T-helper 2 cell (primary cell): ENCODE results near the gene ALDOA.

Experiments used
- DNase-seq, 5 experiments: peaks; one replicate each; pipeline versions ENCODE4 v3.0.0 to v3.0.0-alpha.2; 2012 to 2022

The ALDOA gene

DNA sequence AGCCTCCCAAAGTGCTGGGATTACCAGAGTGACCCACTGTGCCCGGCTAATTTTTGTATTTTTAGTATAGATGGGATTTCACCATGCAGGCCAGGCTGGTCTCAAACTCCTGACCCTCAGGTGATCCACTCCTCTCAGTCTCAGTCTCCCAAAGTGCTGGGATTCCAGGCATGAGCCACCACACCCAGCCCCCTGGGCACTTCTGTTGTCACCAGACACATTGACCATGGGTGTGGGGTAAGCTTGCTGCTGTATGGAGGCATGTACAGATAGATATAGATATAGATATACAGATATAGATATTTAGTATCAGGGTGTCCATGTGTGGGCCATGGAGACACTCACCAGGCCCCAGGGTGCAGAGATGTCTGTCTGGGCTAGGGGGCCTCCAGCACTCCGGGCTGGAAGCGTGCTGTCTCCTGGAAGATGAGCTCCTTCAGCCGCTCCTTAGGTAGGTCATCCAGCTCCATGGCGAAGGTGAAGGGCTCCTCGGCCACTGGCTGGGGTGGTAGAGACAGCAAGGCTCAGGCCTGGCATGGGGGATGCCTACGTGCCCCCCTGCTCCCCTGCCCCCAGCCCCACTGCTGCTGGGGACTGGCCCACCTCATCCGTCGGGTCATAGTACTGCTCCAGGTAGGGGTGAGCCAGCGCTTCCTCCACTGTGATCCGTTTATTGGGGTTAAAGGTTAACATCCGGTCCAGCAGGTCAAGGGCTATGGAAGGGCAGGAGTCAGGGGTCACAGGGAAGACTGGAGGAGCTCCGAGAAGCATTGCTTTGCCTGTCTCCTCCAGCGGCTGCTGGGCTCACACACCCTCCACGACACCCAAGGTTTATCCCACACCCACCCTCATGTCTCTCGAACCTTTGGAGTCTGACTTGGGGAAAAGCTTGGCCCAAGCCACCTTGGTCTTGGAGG is 51.0 kb downstream of the ALDOA start:
- no peak for DNase-seq

DNA sequence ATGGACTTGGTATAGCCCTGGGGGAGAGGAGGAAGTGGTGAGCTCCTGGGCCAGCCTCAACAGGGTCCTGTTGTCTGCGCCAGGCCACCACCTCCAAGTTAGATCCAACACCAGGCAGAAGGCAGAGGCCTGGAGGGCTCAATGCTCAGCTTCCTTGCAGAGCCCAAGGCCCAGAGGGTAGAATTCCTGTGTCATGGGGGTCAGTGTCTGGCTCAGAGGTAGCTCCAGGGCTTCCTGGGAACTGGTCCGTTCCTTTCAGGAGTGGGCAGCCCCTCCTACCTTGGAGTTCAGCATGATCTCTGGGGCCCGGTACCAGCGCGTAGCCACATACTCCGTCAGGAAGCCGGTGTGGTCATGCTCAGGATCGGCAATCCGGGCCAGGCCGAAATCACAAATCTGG is 52.2 kb downstream of the ALDOA start:
- DNase-seq: no peak

DNA sequence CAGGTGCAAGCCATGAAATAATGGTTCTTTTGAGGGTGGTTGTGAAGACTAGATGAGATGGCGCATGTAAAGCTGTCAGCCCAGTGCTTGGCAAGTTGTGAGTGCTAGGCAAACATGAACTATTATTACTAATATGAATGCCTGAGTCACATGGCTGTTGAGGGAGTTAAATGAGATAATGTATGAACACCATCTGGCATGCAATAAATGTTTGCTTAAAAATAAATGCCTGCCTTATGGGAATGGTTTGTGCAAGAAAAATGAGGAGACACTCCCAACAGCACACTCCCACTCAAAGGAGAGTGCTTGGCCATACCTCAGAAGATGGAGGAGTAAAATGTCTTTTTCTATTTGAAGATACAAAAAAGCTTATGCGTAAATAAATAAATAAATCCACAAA is 53.9 kb downstream of the ALDOA start:
- no peak for DNase-seq
